Sigmoid colon (tissue), 4 donors: Measurements from ENCODE around the gene RPS18.

Source experiments
- EP300 ChIP-seq, 4 donors: sonication (generic); formaldehyde crosslinking; IDR thresholded peaks; one replicate each; pipeline ENCODE4 v1.6.1; 2017; ENCODE audit warnings: antibody characterized with exemption in 4 of 4
- POLR2A ChIP-seq, 2 donors: fragments of 450-650 bp; IDR thresholded peaks; one replicate each; pipeline ENCODE4 v1.6.1; 2016; ENCODE audit warnings: antibody characterized with exemption in 2 of 2, mild to moderate bottlenecking in 2 of 2, moderate library complexity in 2 of 2
- POLR2AphosphoS5 ChIP-seq, 4 donors: sonication (generic); formaldehyde crosslinking; IDR thresholded peaks; one replicate each; pipeline ENCODE4 v1.6.1; 2017; ENCODE audit warnings: antibody characterized with exemption in 4 of 4
- TF ChIP-seq, protein P1 (sequence below), 4 experiments: fragments of 450-650 bp in 3 of 4; fragments of 200-600 bp in 1 of 4; IDR thresholded peaks; one replicate each; pipeline ENCODE4 v1.5.1; 2016 to 2019; ENCODE audit warnings: antibody characterized with exemption in 4 of 4, mild to moderate bottlenecking in 3 of 4, moderate library complexity in 2 of 4

DNA sequence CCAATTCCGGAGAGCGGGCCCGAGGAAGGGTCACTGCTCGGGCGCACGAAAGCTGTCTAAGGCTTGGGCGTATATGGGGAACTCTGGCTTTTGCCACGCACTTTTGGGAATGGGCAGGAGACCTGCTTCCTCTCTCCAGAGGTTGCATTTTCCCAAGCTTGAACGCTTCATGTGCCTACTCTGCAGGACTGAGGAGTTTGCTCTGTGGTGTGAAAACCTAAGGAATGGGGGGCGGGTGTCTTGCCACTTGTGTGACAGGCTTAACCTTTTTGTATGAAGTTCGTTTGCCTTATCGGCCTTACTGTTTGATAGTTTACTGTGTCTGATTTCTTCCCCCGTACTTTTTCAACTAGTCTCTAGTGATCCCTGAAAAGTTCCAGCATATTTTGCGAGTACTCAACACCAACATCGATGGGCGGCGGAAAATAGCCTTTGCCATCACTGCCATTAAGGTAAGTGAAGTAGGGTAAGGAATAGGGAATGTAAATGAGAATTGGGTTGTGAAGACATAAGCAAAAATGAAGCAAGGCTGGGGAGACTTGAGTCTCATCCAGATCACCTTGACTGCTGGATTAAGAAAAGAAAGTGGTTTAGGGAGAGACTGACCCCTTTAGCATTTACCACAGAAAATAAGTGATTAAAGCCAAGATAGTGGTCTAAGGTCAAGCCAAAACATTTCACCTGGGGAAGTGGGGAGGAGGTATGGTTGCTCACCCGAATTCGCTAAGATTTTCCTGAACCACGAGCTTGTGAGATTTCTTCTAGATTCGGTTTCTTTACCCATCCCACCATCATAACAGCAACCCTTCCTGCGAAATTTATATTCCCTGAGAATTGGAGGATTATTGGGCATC is 627 bp downstream of the RPS18 start:
- TF ChIP-seq, protein P1, sequence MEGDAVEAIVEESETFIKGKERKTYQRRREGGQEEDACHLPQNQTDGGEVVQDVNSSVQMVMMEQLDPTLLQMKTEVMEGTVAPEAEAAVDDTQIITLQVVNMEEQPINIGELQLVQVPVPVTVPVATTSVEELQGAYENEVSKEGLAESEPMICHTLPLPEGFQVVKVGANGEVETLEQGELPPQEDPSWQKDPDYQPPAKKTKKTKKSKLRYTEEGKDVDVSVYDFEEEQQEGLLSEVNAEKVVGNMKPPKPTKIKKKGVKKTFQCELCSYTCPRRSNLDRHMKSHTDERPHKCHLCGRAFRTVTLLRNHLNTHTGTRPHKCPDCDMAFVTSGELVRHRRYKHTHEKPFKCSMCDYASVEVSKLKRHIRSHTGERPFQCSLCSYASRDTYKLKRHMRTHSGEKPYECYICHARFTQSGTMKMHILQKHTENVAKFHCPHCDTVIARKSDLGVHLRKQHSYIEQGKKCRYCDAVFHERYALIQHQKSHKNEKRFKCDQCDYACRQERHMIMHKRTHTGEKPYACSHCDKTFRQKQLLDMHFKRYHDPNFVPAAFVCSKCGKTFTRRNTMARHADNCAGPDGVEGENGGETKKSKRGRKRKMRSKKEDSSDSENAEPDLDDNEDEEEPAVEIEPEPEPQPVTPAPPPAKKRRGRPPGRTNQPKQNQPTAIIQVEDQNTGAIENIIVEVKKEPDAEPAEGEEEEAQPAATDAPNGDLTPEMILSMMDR (IDR thresholded peaks at IDR 0.05): no peak
- TF ChIP-seq EP300 (IDR thresholded peaks at IDR 0.05): no peak
- TF ChIP-seq POLR2A (IDR thresholded peaks at IDR 0.05): no peak
- no peak for TF ChIP-seq POLR2AphosphoS5 (IDR thresholded peaks at IDR 0.05)
